Endothelial cell of umbilical vein (primary cell): ENCODE measurements around the gene OTUD6A.
"Not testable (repeated sequence)": the region's sequence is repeated elsewhere in the genome, so short reads cannot be mapped to it uniquely, and the experiment has no call there.

ENCODE experiments used
- EZH2 ChIP-seq: IDR thresholded peaks from 2 replicates; pipeline ENCODE4 v1.6.1; 2012; ENCODE audit warnings: borderline replicate concordance, low read depth, mild to moderate bottlenecking, moderate library complexity, low read length, inconsistent platforms; ENCODE audit not compliant: severe bottlenecking
- FOS ChIP-seq: IDR thresholded peaks from 2 replicates; pipeline ENCODE4 v1.6.1; 2011; ENCODE audit warnings: mild to moderate bottlenecking, low read length, moderate library complexity, borderline replicate concordance; ENCODE audit not compliant: insufficient read depth
- GATA2 ChIP-seq: IDR thresholded peaks from 2 replicates; pipeline ENCODE4 v1.7.0; 2011; ENCODE audit warnings: low read depth, mild to moderate bottlenecking, moderate library complexity, mixed read lengths, low read length; ENCODE audit not compliant: insufficient read length, insufficient read depth
- POLR2A ChIP-seq: IDR thresholded peaks from 2 replicates; pipeline ENCODE4 v1.6.1; 2012; ENCODE audit warnings: low read depth, mild to moderate bottlenecking, control low read depth, low read length
- TF ChIP-seq, protein P1 (sequence below), 2 donors: IDR thresholded peaks; 1 replicate in 1 of 2; 2 replicates in 1 of 2; pipeline ENCODE4 v1.5.1; 2011; ENCODE audit warnings: low read length in 2 of 2, mild to moderate bottlenecking in 2 of 2, moderate library complexity in 2 of 2, control low read depth in 1 of 2, inconsistent platforms in 1 of 2, low read depth in 1 of 2; ENCODE audit not compliant: insufficient read depth in 1 of 2; ENCODE audit errors: extremely low read depth in 1 of 2
- TF ChIP-seq, protein P2 (sequence below): IDR thresholded peaks from 2 replicates; pipeline ENCODE4 v1.6.1; 2011; ENCODE audit not compliant: insufficient read depth, insufficient read length

DNA sequence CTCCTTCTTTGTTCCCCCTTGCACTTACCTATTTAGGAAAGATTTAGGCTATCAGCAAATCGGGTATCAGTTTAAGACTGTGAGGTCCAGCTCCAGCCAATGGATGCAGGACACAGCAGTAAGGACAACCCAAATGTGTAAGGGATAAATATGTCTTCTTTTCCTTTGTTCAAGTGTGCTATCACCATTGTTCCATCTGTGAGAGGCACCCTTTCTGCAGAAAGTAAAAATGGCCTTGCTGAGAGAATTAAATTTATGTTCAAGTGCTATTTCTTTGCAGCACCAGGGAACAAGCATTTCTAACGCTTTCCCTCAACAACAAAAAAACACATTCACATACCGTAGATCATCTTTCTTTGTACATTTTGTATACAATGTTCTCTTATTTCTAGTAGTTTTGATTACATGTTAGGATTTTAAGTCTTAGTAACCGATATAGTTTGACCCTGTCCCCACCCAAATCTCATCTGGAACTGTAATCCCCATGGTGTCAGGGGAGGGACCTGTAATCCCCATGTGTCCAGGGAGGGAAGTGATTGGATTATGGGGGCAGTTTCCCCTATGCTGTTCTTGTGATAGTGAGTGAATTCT lies 49.3 kb downstream of the OTUD6A start:
- TF ChIP-seq, protein P1, sequence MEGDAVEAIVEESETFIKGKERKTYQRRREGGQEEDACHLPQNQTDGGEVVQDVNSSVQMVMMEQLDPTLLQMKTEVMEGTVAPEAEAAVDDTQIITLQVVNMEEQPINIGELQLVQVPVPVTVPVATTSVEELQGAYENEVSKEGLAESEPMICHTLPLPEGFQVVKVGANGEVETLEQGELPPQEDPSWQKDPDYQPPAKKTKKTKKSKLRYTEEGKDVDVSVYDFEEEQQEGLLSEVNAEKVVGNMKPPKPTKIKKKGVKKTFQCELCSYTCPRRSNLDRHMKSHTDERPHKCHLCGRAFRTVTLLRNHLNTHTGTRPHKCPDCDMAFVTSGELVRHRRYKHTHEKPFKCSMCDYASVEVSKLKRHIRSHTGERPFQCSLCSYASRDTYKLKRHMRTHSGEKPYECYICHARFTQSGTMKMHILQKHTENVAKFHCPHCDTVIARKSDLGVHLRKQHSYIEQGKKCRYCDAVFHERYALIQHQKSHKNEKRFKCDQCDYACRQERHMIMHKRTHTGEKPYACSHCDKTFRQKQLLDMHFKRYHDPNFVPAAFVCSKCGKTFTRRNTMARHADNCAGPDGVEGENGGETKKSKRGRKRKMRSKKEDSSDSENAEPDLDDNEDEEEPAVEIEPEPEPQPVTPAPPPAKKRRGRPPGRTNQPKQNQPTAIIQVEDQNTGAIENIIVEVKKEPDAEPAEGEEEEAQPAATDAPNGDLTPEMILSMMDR (IDR thresholded peaks at IDR 0.05; ENCODE audit: extremely low read depth in 1 of 2, insufficient read depth in 1 of 2, low read depth in 1 of 2, low read length in 2 of 2) = not testable (repeated sequence)
- not testable (repeated sequence) for TF ChIP-seq GATA2, EZH2, POLR2A, FOS
- TF ChIP-seq, protein P2, sequence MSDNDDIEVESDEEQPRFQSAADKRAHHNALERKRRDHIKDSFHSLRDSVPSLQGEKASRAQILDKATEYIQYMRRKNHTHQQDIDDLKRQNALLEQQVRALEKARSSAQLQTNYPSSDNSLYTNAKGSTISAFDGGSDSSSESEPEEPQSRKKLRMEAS = not testable (repeated sequence)
